ENCODE measurements around the gene MRFAP1L1. TPM values are rescaled to one million over a fixed set of nuclear protein-coding genes. Genes with fewer than 3 reads are reported as not detected.

MRFAP1L1 gene
- total and polyA plus RNA-seq, 10 donors: 45.6 to 96.9 (median 62.4) TPM

GRCh38 chr4:6739920-6740319 lies 30.3 kb upstream of the MRFAP1L1 start:
- no peaks in the 10 kb centered on the region for H3K36me3 ChIP-seq

GRCh38 chr4:6734165-6734786 lies 24.6 kb upstream of the MRFAP1L1 start:
- no peak overlapping the region for H3K27ac ChIP-seq
- no peak overlapping the region for H3K4me3 ChIP-seq
- intact Hi-C loops (cut with DNase I; ENCODE audit: low total_unique reads): no loop called here
- WGBS, 5 donors: 78 to 84% (median 81%) methylated on average over 16 of the region's 16 CpGs
- TF ChIP-seq POLR2A (IDR thresholded peaks at IDR 0.05) (no peak), CTCF (IDR thresholded peaks at IDR 0.05 in 8 of 11, conservative IDR thresholded peaks at IDR 0.05 in 3 of 11) (no peak), POLR2AphosphoS5 (IDR thresholded peaks at IDR 0.05) (no peak)
- no peaks in the 10 kb centered on the region for H3K36me3 ChIP-seq
- H3K9me3 ChIP-seq: no peaks in the 10 kb centered on the region
- no peaks in the 10 kb centered on the region for H3K27me3 ChIP-seq (replicated peaks in 1 of 7)
- peaks cover 0 to 6% (median 0%) of the 10 kb centered on the region in 6 donors for H3K4me1 ChIP-seq
- no peak for DNase-seq

More at GRCh38 chr4:6739920-6740319, 30.3 kb upstream of the MRFAP1L1 start:
- intact Hi-C loops (cut with DNase I; ENCODE audit: low total_unique reads): loop anchor here (10.0 kb wide), 1 partner anchor 445 kb away; no protein-coding TSS in a partner anchor
- Histone ChIP-seq H3K27ac (no peak overlapping the region), H3K27me3 (replicated peaks in 1 of 7) (no peaks in the 10 kb centered on the region), H3K9me3 (no peaks in the 10 kb centered on the region), H3K4me3 (no peak overlapping the region), H3K4me1 (no peaks in the 10 kb centered on the region)
- 82 to 95% (median 91%) methylated on average over 4 of the region's 4 CpGs for WGBS, 5 donors
- TF ChIP-seq CTCF (IDR thresholded peaks at IDR 0.05 in 8 of 11, conservative IDR thresholded peaks at IDR 0.05 in 3 of 11) (no peak), POLR2A (IDR thresholded peaks at IDR 0.05) (no peak), POLR2AphosphoS5 (IDR thresholded peaks at IDR 0.05) (no peak)
- no peak for DNase-seq

GRCh38 chr4:6733358-6734164 lies 23.9 kb upstream of the MRFAP1L1 start:
- intact Hi-C loops (cut with DNase I; ENCODE audit: low total_unique reads): no loop called here
- H3K27me3 ChIP-seq (replicated peaks in 1 of 7): no peaks in the 10 kb centered on the region
- no peak overlapping the region for H3K4me3 ChIP-seq
- 85 to 90% (median 89%) methylated on average over 25 to 27 of the region's 27 CpGs for WGBS, 5 donors
- H3K4me1 ChIP-seq: peaks cover 0 to 6% (median 0%) of the 10 kb centered on the region in 6 donors
- TF ChIP-seq POLR2A (IDR thresholded peaks at IDR 0.05) (no peak), CTCF (IDR thresholded peaks at IDR 0.05 in 8 of 11, conservative IDR thresholded peaks at IDR 0.05 in 3 of 11) (no peak), POLR2AphosphoS5 (IDR thresholded peaks at IDR 0.05) (no peak)
- no peak for DNase-seq
- no peak overlapping the region for H3K27ac ChIP-seq
- no peaks in the 10 kb centered on the region for H3K36me3 ChIP-seq
- H3K9me3 ChIP-seq: no peaks in the 10 kb centered on the region

All from spleen (tissue), 11 donors.